DND-41 (cell line): Measurements from ENCODE around the gene RGS1.

Experiments used
- EZH2 ChIP-seq: IDR thresholded peaks from 3 replicates; pipeline ENCODE4 v1.6.1; 2012; ENCODE audit warnings: borderline replicate concordance, low read depth, mild to moderate bottlenecking, moderate library complexity, low read length, inconsistent platforms; ENCODE audit not compliant: severe bottlenecking
- TF ChIP-seq, protein P1 (sequence below): IDR thresholded peaks from 2 replicates; pipeline ENCODE4 v1.5.1; 2012; ENCODE audit warnings: borderline replicate concordance, low read length, moderate library complexity, mild to moderate bottlenecking; ENCODE audit not compliant: poor library complexity, severe bottlenecking; ENCODE audit errors: extremely low read depth

DNA sequence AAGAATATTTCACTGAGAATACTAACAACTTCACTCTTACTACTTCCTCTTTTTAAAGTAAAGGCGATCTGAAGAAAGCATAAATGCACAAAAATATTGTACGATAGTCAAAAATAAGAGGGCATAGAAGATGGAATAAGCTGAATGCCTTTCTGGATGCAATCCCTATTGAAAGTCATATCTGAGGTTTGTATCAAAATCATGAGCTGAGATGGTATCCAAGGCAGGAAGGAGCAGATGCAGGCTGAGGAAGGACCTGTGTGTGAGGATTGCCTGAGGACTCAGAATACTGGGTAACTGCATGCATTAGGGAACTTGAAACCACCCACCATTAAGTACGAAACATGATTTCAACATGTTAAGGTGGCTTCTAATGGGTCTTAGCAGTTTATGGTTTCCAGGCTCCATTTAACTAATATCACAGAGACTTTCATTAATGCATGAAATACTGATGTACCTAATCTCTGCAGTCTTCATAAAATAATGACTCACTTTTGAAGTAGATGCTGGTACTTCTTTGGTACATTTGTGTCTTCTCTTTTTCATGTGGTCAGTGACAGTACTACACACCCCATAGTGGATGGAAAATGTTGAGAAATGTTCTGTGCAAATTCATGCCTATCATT lies 29.6 kb upstream of the RGS1 start:
- TF ChIP-seq, protein P1, sequence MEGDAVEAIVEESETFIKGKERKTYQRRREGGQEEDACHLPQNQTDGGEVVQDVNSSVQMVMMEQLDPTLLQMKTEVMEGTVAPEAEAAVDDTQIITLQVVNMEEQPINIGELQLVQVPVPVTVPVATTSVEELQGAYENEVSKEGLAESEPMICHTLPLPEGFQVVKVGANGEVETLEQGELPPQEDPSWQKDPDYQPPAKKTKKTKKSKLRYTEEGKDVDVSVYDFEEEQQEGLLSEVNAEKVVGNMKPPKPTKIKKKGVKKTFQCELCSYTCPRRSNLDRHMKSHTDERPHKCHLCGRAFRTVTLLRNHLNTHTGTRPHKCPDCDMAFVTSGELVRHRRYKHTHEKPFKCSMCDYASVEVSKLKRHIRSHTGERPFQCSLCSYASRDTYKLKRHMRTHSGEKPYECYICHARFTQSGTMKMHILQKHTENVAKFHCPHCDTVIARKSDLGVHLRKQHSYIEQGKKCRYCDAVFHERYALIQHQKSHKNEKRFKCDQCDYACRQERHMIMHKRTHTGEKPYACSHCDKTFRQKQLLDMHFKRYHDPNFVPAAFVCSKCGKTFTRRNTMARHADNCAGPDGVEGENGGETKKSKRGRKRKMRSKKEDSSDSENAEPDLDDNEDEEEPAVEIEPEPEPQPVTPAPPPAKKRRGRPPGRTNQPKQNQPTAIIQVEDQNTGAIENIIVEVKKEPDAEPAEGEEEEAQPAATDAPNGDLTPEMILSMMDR: peak; percentile 40
- no peak for TF ChIP-seq EZH2
